Skeletal muscle tissue (tissue), 4 donors: ENCODE results near the gene CRYL1. TPM values are rescaled to one million over a fixed set of nuclear protein-coding genes. Genes with fewer than 3 reads are reported as not detected.

ENCODE experiments used
- H3K27ac ChIP-seq: one replicate; pipeline ENCODE4 v1.7.0; 2013; ENCODE audit warnings: mild to moderate bottlenecking, low read depth, low read length, inconsistent platforms
- H3K27me3 ChIP-seq, 3 donors: one replicate each; pipeline ENCODE4 v1.7.0; 2013; ENCODE audit warnings: low read length in 3 of 3; ENCODE audit not compliant: control insufficient read depth in 3 of 3, insufficient read depth in 3 of 3
- H3K36me3 ChIP-seq, 3 donors: one replicate each; pipeline ENCODE4 v1.7.0; 2013; ENCODE audit warnings: low read length in 3 of 3; ENCODE audit not compliant: control insufficient read depth in 3 of 3, insufficient read depth in 3 of 3
- H3K4me1 ChIP-seq, 3 donors: one replicate each; pipeline ENCODE4 v1.7.0; 2013; ENCODE audit warnings: low read length in 3 of 3, mild to moderate bottlenecking in 3 of 3; ENCODE audit not compliant: control insufficient read depth in 3 of 3, insufficient read depth in 3 of 3
- H3K4me3 ChIP-seq, 3 donors: one replicate each; pipeline ENCODE4 v1.7.0; 2013; ENCODE audit warnings: low read length in 3 of 3
- H3K9ac ChIP-seq, 3 donors: one replicate each; pipeline ENCODE4 v1.7.0; 2013; ENCODE audit warnings: low read length in 3 of 3, mild to moderate bottlenecking in 3 of 3, moderate library complexity in 2 of 3, low read depth in 1 of 3
- H3K9me3 ChIP-seq, 3 donors: one replicate each; pipeline ENCODE4 v1.7.0; 2013; ENCODE audit warnings: low read length in 3 of 3; ENCODE audit not compliant: control insufficient read depth in 3 of 3
- total RNA-seq: library from RNA; depleted of rRNA; stranded (reverse); fragments of >200 nt; gene quantifications from one replicate; pipeline ENCODE4 v1.2.3, GENCODE V29; 2014
- donor health status: Osteomylitis.

Gene CRYL1
- total RNA-seq, 1 donor from 2014 or later: 29.2 TPM

DNA sequence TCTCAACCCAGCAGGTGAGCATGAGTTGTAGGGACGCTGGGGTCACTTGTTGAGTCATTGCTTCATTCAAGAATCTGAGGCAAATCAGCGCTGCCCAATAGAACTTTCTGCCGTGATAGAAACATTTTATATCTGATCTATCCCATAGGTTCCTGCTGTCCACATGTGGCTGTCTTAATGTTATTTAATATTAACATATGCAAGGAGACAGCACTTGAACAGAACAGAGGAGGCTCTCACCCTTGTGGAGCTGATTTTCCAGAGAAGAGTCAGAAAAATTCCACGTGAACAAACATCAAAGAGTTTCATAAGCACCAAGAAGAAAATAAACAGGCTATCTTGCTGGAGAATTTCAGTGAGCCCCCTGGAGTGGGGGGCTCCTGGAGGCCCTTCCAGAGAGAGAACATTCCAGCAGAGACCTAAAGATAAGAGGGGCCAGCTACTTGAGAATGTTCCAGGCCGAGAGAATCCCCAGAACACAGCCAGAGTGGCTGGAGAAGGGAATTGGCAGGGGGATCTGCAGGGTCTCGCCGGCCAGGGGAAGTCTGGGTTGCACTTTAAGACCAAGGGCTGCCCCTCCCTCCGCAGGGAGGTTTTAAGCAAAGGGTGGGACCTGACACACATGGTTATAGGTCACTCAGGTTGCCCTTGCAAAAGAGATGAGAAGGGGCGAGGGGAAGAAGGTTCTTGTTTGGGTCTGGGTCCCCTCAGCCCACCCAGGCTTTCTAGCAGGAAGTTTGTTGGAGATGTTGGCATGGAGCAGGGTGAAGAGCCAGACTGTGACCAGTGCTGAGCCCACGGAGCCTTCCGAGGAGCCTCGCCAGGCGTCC is 135.7 kb downstream of the CRYL1 start:
- no peaks in the 10 kb centered on the region for H3K9me3 ChIP-seq
- no peaks in the 10 kb centered on the region for H3K4me1 ChIP-seq
- H3K36me3 ChIP-seq: no peaks in the 10 kb centered on the region
- no peak overlapping the region for H3K4me3 ChIP-seq
- H3K9ac ChIP-seq: no peak overlapping the region
- no peak overlapping the region for H3K27ac ChIP-seq
- H3K27me3 ChIP-seq: peaks cover 0 to 4% (median 0%) of the 10 kb centered on the region in 3 donors

DNA sequence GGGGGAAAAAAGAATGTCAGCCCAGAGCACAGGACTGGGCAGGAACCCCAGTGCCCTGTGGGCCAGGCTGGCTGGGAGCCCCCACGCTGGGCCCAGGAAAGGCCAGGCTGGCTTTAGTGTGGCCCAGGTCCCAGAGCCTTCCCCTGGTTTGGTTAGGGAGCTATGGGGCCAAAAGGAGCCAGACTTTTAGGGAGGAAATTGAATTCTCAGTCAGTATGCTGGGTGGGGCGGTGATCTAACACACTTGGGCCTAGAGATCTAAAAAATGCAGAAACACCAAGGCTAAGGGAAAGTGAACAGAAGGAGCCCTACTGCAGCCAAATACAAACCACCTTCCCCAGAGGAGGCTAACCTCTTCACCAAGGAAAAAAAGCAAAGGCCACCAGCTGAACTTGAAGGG is 137.5 kb downstream of the CRYL1 start:
- H3K4me1 ChIP-seq: no peaks in the 10 kb centered on the region
- no peak overlapping the region for H3K9ac ChIP-seq
- no peak overlapping the region for H3K4me3 ChIP-seq
- no peaks in the 10 kb centered on the region for H3K9me3 ChIP-seq
- peak overlapping the region; percentile 58 for H3K27ac ChIP-seq
- no peaks in the 10 kb centered on the region for H3K36me3 ChIP-seq
- no peaks in the 10 kb centered on the region for H3K27me3 ChIP-seq

- no peak overlapping the region for H3K27ac ChIP-seq
- H3K4me1 ChIP-seq: no peaks in the 10 kb centered on the region
- H3K36me3 ChIP-seq: no peaks in the 10 kb centered on the region
- no peak overlapping the region for H3K4me3 ChIP-seq
- no peak overlapping the region for H3K9ac ChIP-seq
- H3K9me3 ChIP-seq: no peaks in the 10 kb centered on the region
- no peaks in the 10 kb centered on the region for H3K27me3 ChIP-seq
Observed at GRCh38 chr13:20387441-20387971, 138.2 kb downstream of the CRYL1 start.

GRCh38 chr13:20387006-20387405 is 138.7 kb downstream of the CRYL1 start:
- no peaks in the 10 kb centered on the region for H3K4me1 ChIP-seq
- no peak overlapping the region for H3K9ac ChIP-seq
- H3K27me3 ChIP-seq: no peaks in the 10 kb centered on the region
- no peak overlapping the region for H3K27ac ChIP-seq
- H3K9me3 ChIP-seq: no peaks in the 10 kb centered on the region
- no peak overlapping the region for H3K4me3 ChIP-seq
- no peaks in the 10 kb centered on the region for H3K36me3 ChIP-seq

- H3K4me1 ChIP-seq: no peaks in the 10 kb centered on the region
- H3K9me3 ChIP-seq: no peaks in the 10 kb centered on the region
- no peak overlapping the region for H3K9ac ChIP-seq
- H3K27me3 ChIP-seq: no peaks in the 10 kb centered on the region
- H3K36me3 ChIP-seq: no peaks in the 10 kb centered on the region
- H3K4me3 ChIP-seq: no peak overlapping the region
- H3K27ac ChIP-seq: no peak overlapping the region
Observed at GRCh38 chr13:20383058-20383457, 142.6 kb downstream of the CRYL1 start.

DNA sequence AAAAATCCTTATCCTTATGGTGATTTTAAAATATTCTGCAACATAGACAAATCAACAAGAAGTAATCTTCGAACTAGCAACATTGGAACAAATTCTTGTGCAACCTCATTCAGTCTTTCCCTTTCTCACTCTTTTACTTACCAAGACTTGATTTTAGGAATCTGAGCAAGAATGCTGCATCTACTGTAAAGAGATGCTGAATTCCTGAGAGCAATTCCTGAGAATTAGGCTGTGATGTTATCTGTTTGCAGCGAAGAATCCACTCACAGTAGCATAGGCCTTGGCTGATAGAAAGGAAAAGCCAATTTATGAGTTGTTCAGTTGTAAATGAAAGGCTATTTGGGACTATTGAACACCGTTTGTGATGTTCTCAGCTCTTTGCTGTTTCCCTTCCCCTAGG is 144.3 kb downstream of the CRYL1 start:
- Histone ChIP-seq H3K27ac (no peak overlapping the region), H3K9me3 (no peaks in the 10 kb centered on the region), H3K9ac (no peak overlapping the region)

DNA sequence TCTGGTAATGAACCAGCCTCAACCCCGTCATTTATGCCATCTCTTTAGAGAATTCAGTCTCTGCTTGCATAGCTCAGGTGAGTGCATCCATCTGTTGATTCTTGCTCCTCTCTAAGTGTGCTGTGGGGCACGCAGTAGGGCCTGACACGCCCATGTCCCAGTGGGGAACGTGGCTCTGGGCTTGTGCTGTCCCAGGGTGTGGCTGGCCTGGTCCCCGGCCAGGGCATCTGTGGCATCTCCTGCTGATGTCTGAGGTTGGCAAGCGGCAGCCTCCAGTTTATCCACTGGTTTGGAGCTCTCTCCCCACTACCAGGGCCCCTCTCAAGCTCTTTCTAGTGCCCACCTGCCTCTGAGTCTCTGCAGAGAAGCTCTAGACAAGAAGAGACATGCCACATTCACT is 146.9 kb downstream of the CRYL1 start:
- H3K4me3 ChIP-seq: no peak overlapping the region
- no peak overlapping the region for H3K27ac ChIP-seq
- H3K4me1 ChIP-seq: no peaks in the 10 kb centered on the region
- H3K36me3 ChIP-seq: no peaks in the 10 kb centered on the region
- no peaks in the 10 kb centered on the region for H3K27me3 ChIP-seq
- H3K9ac ChIP-seq: no peak overlapping the region
- H3K9me3 ChIP-seq: no peaks in the 10 kb centered on the region

More for the DNA sequence above, 144.3 kb downstream of the CRYL1 start:
- no peaks in the 10 kb centered on the region for H3K27me3 ChIP-seq
- no peaks in the 10 kb centered on the region for H3K36me3 ChIP-seq
- H3K4me3 ChIP-seq: no peak overlapping the region
- no peaks in the 10 kb centered on the region for H3K4me1 ChIP-seq

GRCh38 chr13:20377720-20378119 is 147.9 kb downstream of the CRYL1 start:
- Histone ChIP-seq H3K27me3 (peaks cover 0 to 5% (median 0%) of the 10 kb centered on the region in 3 donors), H3K27ac (no peak overlapping the region), H3K36me3 (no peaks in the 10 kb centered on the region), H3K4me1 (no peaks in the 10 kb centered on the region), H3K9ac (no peak overlapping the region), H3K9me3 (no peaks in the 10 kb centered on the region), H3K4me3 (no peak overlapping the region)

DNA sequence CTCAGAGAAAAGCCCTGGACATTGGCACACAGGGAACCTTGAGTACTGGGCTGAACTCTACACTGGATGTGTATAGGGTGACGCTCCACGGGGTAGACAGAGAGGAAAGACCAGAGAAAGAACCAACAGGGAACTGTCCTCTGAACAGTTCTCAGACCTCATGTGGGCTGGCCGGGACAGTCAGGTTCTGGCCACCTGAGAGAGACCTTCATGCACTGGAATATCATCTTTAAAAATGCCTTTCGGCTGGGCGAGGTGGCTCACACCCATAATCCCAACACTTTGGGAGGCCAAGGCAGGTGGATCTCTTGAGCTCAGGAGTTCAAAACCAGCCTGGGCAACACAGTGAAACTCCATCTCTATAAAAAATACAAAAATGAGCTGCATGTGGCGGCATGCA is 149.8 kb downstream of the CRYL1 start:
- Histone ChIP-seq H3K36me3 (no peaks in the 10 kb centered on the region), H3K27ac (no peak overlapping the region)

GRCh38 chr13:20373861-20374260 is 151.8 kb downstream of the CRYL1 start:
- H3K27me3 ChIP-seq: peaks cover 0 to 10% (median 2%) of the 10 kb centered on the region in 3 donors
- H3K4me3 ChIP-seq: no peak overlapping the region
- H3K36me3 ChIP-seq: no peaks in the 10 kb centered on the region
- H3K4me1 ChIP-seq: no peaks in the 10 kb centered on the region
- no peaks in the 10 kb centered on the region for H3K9me3 ChIP-seq
- no peak overlapping the region for H3K27ac ChIP-seq
- no peak overlapping the region for H3K9ac ChIP-seq

More for the DNA sequence above, 149.8 kb downstream of the CRYL1 start:
- Histone ChIP-seq H3K9me3 (no peaks in the 10 kb centered on the region), H3K27me3 (peaks cover 0 to 7% (median 2%) of the 10 kb centered on the region in 3 donors), H3K9ac (no peak overlapping the region), H3K4me1 (no peaks in the 10 kb centered on the region), H3K4me3 (no peak overlapping the region)
